Spleen (tissue), 7 donors: ENCODE measurements around the gene DLG2.

Source experiments
- POLR2A ChIP-seq, 3 donors: fragments of 450-650 bp; IDR thresholded peaks; one replicate each; pipeline ENCODE4 v1.5.1; 2017; ENCODE audit warnings: antibody characterized with exemption in 3 of 3, mild to moderate bottlenecking in 1 of 3
- TF ChIP-seq, protein P1 (sequence below), 11 experiments: fragments of 200-600 bp in 7 of 11; fragments of 450-650 bp in 4 of 11; sonication (generic) in 4 of 11; IDR thresholded peaks in 8 of 11; conservative IDR thresholded peaks in 3 of 11; 1 replicate in 7 of 11; 2 replicates in 4 of 11; pipeline versions ENCODE4 v1.4.0 to v1.8.0; 2016 to 2021; ENCODE audit warnings: antibody characterized with exemption in 11 of 11, inconsistent platforms in 4 of 11, mild to moderate bottlenecking in 1 of 11
- donor health status: DM: no; HTN: no; CAD: no; lungs with moderate emphysema.
- donor health status: DM: no; HTN: no; CAD: no.
- donor health status: DM: no; HTN: no; CAD: no.

DNA sequence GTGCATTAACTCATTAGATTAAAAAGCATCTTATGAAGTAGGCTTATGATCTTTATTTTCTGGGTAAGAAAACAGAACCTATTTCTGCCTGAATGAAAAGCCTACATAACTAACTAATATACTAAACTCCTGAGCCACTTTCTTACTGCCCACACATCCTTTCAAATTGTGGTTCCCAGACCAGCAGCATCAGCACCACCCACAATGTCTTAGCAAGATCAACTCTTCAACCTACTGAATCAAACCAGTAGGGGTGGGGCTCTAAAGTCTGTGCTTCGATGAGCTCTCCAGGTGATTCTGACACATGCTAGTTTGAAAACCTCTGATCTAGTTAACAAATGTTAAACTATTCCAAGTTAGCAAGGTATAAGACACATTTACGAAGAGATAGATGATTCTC lies 462.4 kb downstream of the DLG2 start:
- TF ChIP-seq, protein P1, sequence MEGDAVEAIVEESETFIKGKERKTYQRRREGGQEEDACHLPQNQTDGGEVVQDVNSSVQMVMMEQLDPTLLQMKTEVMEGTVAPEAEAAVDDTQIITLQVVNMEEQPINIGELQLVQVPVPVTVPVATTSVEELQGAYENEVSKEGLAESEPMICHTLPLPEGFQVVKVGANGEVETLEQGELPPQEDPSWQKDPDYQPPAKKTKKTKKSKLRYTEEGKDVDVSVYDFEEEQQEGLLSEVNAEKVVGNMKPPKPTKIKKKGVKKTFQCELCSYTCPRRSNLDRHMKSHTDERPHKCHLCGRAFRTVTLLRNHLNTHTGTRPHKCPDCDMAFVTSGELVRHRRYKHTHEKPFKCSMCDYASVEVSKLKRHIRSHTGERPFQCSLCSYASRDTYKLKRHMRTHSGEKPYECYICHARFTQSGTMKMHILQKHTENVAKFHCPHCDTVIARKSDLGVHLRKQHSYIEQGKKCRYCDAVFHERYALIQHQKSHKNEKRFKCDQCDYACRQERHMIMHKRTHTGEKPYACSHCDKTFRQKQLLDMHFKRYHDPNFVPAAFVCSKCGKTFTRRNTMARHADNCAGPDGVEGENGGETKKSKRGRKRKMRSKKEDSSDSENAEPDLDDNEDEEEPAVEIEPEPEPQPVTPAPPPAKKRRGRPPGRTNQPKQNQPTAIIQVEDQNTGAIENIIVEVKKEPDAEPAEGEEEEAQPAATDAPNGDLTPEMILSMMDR (IDR thresholded peaks at IDR 0.05 in 8 of 11, conservative IDR thresholded peaks at IDR 0.05 in 3 of 11): no peak
- no peak for TF ChIP-seq POLR2A (IDR thresholded peaks at IDR 0.05)
